Hepatocyte (in vitro differentiated cells): ENCODE data around the gene VSIG10L2.

Experiments
- EZH2 ChIP-seq: fragments of 200-600 bp; sonication (generic); IDR thresholded peaks from 2 replicates; pipeline ENCODE4 v1.6.1; 2016; ENCODE audit warnings: antibody characterized with exemption, mild to moderate bottlenecking, borderline replicate concordance
- EZH2phosphoT487 ChIP-seq: fragments of 200-600 bp; sonication (generic); IDR thresholded peaks from one replicate; pipeline ENCODE4 v1.6.1; 2018; ENCODE audit warnings: antibody characterized with exemption, mild to moderate bottlenecking, low read depth, moderate library complexity; ENCODE audit not compliant: unreplicated experiment, severe bottlenecking
- TF ChIP-seq, protein P1 (sequence below): fragments of 200-600 bp; sonication (generic); IDR thresholded peaks from 2 replicates; pipeline ENCODE4 v1.5.1; 2016; ENCODE audit warnings: antibody characterized with exemption, mild to moderate bottlenecking; ENCODE audit not compliant: poor library complexity

DNA sequence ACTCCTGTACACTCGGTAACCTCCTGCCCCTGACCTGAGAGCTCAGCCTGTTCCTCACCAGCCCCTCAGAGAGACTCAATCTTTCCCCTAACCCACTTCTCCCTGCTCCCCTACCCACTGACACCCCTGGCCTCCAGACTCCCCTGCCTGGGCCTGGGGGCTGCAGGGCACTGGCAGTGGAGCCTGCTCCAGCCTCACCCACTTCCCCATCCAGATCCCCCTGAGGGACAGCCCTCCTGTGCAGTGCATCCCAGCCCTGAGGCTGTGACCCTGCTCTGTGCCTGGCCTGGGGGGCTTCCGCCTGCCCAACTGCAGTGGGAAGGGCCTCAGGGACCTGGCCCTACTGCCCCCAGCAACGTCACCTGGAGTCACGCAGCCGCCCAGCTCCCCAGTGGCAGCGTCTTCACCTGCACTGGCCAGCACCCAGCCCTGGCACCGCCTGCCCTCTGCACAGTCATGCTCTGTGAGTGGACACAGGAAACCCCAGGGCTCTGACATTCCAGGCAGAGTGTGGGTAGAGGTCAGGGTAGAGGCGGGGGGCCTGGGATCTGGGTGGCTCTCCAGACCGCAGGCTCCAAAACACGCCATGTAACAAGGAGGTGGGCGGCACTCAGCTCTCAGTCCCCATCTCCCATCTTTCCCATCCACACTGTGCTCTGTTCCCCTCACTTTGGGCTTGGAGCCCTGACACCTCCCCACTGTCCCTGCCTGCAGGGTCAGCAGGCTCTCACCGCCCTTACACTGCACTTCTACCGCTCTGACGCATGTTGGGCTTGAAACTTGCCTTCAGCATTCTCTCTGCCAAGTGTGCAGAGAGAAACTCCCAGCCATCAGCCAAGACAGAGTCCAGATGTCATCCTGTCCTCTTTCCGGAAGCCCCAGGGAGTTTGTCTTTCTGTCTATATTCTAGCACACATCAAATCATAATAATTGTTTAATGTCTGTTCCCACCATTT lies 5.1 kb downstream of the VSIG10L2 start:
- TF ChIP-seq EZH2, result no peak
- TF ChIP-seq, protein P1, sequence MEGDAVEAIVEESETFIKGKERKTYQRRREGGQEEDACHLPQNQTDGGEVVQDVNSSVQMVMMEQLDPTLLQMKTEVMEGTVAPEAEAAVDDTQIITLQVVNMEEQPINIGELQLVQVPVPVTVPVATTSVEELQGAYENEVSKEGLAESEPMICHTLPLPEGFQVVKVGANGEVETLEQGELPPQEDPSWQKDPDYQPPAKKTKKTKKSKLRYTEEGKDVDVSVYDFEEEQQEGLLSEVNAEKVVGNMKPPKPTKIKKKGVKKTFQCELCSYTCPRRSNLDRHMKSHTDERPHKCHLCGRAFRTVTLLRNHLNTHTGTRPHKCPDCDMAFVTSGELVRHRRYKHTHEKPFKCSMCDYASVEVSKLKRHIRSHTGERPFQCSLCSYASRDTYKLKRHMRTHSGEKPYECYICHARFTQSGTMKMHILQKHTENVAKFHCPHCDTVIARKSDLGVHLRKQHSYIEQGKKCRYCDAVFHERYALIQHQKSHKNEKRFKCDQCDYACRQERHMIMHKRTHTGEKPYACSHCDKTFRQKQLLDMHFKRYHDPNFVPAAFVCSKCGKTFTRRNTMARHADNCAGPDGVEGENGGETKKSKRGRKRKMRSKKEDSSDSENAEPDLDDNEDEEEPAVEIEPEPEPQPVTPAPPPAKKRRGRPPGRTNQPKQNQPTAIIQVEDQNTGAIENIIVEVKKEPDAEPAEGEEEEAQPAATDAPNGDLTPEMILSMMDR, result no peak
- no peak for TF ChIP-seq EZH2phosphoT487
